Spleen (tissue), 11 donors: ENCODE measurements around the gene GNAI1. TPM values are rescaled to one million over a fixed set of nuclear protein-coding genes. Genes with fewer than 3 reads are reported as not detected.

Experiments
- DNase-seq: peaks from one replicate; pipeline ENCODE4 v3.0.0-alpha.2; 2020
- H3K27ac ChIP-seq, 8 donors: fragments of 200-600 bp; sonication (generic) in 7 of 8; 1 replicate in 4 of 8; 2 replicates in 4 of 8; pipeline versions ENCODE4 v1.5.0 to v1.8.0; 2016 to 2021; ENCODE audit warnings: inconsistent platforms in 4 of 8, mild to moderate bottlenecking in 4 of 8, moderate library complexity in 1 of 8
- H3K27me3 ChIP-seq, 7 donors: fragments of 200-600 bp; sonication (generic) in 6 of 7; replicated peaks in 1 of 7; 1 replicate in 4 of 7; 2 replicates in 3 of 7; pipeline versions ENCODE4 v1.5.0 to v1.8.0; 2016 to 2021; ENCODE audit warnings: inconsistent platforms in 3 of 7, mild to moderate bottlenecking in 1 of 7
- H3K36me3 ChIP-seq, 6 donors: fragments of 200-600 bp; sonication (generic) in 5 of 6; 1 replicate in 4 of 6; 2 replicates in 2 of 6; pipeline versions ENCODE4 v1.5.0 to v1.8.0; 2016 to 2021; ENCODE audit warnings: inconsistent platforms in 2 of 6
- H3K4me1 ChIP-seq, 6 donors: fragments of 200-600 bp; sonication (generic) in 5 of 6; 1 replicate in 3 of 6; 2 replicates in 3 of 6; pipeline versions ENCODE4 v1.5.0 to v1.8.0; 2016 to 2021; ENCODE audit warnings: inconsistent platforms in 3 of 6
- H3K4me3 ChIP-seq, 8 donors: fragments of 200-600 bp; sonication (generic) in 7 of 8; 1 replicate in 4 of 8; 2 replicates in 4 of 8; pipeline versions ENCODE4 v1.5.0 to v1.8.0; 2016 to 2021; ENCODE audit warnings: inconsistent platforms in 4 of 8, mild to moderate bottlenecking in 4 of 8, moderate library complexity in 2 of 8
- H3K9me3 ChIP-seq, 8 donors: fragments of 200-600 bp; sonication (generic) in 7 of 8; 1 replicate in 4 of 8; 2 replicates in 4 of 8; pipeline versions ENCODE4 v1.5.0 to v1.8.0; 2016 to 2021; ENCODE audit warnings: inconsistent platforms in 4 of 8
- POLR2A ChIP-seq, 3 donors: fragments of 450-650 bp; IDR thresholded peaks; one replicate each; pipeline ENCODE4 v1.5.1; 2017; ENCODE audit warnings: antibody characterized with exemption in 3 of 3, mild to moderate bottlenecking in 1 of 3
- POLR2AphosphoS5 ChIP-seq, 3 donors: sonication (generic); formaldehyde crosslinking; IDR thresholded peaks; one replicate each; pipeline ENCODE4 v1.5.1; 2017; ENCODE audit warnings: antibody characterized with exemption in 3 of 3
- WGBS, 5 donors: extraction: QIAGEN DNeasy Blood & Tissue Kit in 3 of 5; methylation state at CpG; one replicate each; pipeline versions ENCODE4 v1.1.5 to v1.1.7; 2013 to 2018; 5-methylcytosine and 5-hydroxymethylcytosine counted together
- intact Hi-C: fragments of 100-400 bp; cut with DNase I; formaldehyde crosslinking; loops from one replicate; pipeline ENCODE4 v1.15.0; 2023; ENCODE audit warnings: low total_unique reads
- polyA plus RNA-seq, 3 donors: library from polyadenylated mRNA; stranded (reverse); fragments of 200-250 nt; gene quantifications; one replicate each; pipeline ENCODE4 v1.2.1, GENCODE V29; 2013
- total RNA-seq, 7 donors: library from RNA; depleted of rRNA in 3 of 7; stranded (reverse); fragments of >200 nt in 3 of 7; fragmentation: NEBNext Ultra II Directional in 4 of 7; extraction: Animal tissue kit (Norgen Biotek cat#: 25700) in 4 of 7; gene quantifications; one replicate each; pipeline versions ENCODE4 v1.1.0 to v1.2.1, GENCODE V29; 2016 to 2021
- TF ChIP-seq, protein P1 (sequence below), 11 experiments: fragments of 200-600 bp in 7 of 11; fragments of 450-650 bp in 4 of 11; sonication (generic) in 4 of 11; IDR thresholded peaks in 8 of 11; conservative IDR thresholded peaks in 3 of 11; 1 replicate in 7 of 11; 2 replicates in 4 of 11; pipeline versions ENCODE4 v1.4.0 to v1.8.0; 2016 to 2021; ENCODE audit warnings: antibody characterized with exemption in 11 of 11, inconsistent platforms in 4 of 11, mild to moderate bottlenecking in 1 of 11
- donor health status: healthy with polysubstance abuse.
- donor health status: DM: no; HTN: no; CAD: no; lungs with moderate emphysema.
- donor health status: DM: no; HTN: no; CAD: no.
- donor health status: Bipolar disorder and iron deficiency.
- donor health status: healthy.
- donor health status: DM: no; HTN: no; CAD: no.
- donor health status: DM: yes; HTN: yes; CAD: no.

Gene GNAI1
- total and polyA plus RNA-seq, 10 donors: 2.5 to 16.3 (median 12.2) TPM

DNA sequence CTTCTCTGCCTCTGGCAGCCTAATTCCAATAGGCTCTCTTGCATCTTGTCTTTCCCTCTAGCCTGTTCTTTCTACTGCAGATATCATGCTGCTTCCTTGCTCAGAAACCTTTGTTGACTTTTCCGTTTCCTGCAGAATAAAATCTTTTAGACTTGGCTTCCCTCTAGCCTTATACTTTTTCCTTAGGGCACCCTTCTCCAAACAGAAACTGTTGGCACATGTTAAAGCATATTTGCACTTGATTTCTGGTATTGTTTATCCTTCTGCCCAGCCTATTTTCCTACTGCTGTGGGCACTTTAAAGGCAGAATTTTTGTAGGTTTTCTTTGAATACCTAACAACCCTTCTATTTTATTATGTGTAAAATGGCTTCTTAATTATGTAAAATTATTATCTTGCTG lies 4.6 kb downstream of the GNAI1 start:
- H3K27ac ChIP-seq: peak overlapping the region in 2 of 8 donors; percentile 8 to 10
- intact Hi-C loops: no loop called here

DNA sequence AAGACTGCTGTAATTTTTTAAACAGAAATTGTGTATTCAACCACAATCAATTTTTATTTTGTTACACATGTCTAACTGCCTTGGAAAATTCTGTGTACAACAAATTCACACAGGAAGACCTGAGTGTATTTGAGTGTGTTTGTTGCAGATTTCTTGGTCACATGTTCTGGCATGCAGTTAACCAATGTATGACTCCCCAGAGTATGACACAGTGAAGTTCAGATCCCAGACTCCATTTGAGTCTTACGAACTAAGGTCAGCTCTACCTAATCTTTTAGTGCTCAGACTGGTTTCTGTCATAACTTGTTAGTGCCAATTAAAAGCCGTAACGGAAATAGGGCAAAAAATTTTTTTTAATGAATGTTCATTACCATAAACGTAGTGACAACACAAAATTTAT lies 5.8 kb downstream of the GNAI1 start:
- 72 to 96% (median 93%) methylated on average over 4 of the region's 4 CpGs for WGBS, 5 donors
- intact Hi-C loops: no loop called here

More for the DNA sequence above, 4.6 kb downstream of the GNAI1 start:
- H3K4me1 ChIP-seq: peaks cover 0 to 33% (median 13%) of the 10 kb centered on the region in 6 donors
- TF ChIP-seq POLR2AphosphoS5 (IDR thresholded peaks at IDR 0.05) (no peak), POLR2A (IDR thresholded peaks at IDR 0.05) (no peak)
- TF ChIP-seq, protein P1, sequence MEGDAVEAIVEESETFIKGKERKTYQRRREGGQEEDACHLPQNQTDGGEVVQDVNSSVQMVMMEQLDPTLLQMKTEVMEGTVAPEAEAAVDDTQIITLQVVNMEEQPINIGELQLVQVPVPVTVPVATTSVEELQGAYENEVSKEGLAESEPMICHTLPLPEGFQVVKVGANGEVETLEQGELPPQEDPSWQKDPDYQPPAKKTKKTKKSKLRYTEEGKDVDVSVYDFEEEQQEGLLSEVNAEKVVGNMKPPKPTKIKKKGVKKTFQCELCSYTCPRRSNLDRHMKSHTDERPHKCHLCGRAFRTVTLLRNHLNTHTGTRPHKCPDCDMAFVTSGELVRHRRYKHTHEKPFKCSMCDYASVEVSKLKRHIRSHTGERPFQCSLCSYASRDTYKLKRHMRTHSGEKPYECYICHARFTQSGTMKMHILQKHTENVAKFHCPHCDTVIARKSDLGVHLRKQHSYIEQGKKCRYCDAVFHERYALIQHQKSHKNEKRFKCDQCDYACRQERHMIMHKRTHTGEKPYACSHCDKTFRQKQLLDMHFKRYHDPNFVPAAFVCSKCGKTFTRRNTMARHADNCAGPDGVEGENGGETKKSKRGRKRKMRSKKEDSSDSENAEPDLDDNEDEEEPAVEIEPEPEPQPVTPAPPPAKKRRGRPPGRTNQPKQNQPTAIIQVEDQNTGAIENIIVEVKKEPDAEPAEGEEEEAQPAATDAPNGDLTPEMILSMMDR (IDR thresholded peaks at IDR 0.05 in 8 of 11, conservative IDR thresholded peaks at IDR 0.05 in 3 of 11): no peak
- DNase-seq: no peak
- peaks cover 0 to 37% (median 10%) of the 10 kb centered on the region in 7 donors for H3K27me3 ChIP-seq
- WGBS, 5 donors: 46 to 61% (median 60%) methylated on average over 1 of the region's 1 CpG
- no peak overlapping the region for H3K4me3 ChIP-seq
- no peaks in the 10 kb centered on the region for H3K36me3 ChIP-seq
- H3K9me3 ChIP-seq: no peaks in the 10 kb centered on the region

DNA sequence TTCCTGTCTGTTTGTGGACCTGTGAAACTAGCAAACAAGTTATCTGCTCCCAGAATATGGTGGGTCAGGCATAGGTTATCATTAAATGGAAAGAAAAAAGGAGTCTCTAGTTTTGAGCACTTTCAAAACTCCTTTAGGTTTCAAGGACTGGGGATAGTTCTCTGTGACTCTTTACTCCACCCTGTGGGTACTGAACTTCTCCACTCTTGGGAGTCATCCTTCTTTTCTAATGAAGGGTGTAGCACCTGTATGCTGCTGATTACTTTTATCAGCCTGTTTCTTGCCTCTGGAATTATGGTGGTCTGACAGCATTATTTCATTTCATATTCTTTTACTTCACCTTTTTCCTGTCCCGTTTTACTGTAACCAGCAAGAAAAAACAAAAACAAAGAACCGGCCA lies 6.7 kb downstream of the GNAI1 start:
- H3K4me1 ChIP-seq: peaks cover 0 to 16% (median 3%) of the 10 kb centered on the region in 6 donors

More for the DNA sequence above, 5.8 kb downstream of the GNAI1 start:
- DNase-seq: no peak
- H3K9me3 ChIP-seq: no peaks in the 10 kb centered on the region
- no peak overlapping the region for H3K4me3 ChIP-seq
- H3K27ac ChIP-seq: no peak overlapping the region
- peaks cover 0 to 26% (median 6%) of the 10 kb centered on the region in 7 donors for H3K27me3 ChIP-seq
- TF ChIP-seq, protein P1 (IDR thresholded peaks at IDR 0.05 in 8 of 11, conservative IDR thresholded peaks at IDR 0.05 in 3 of 11): no peak
- TF ChIP-seq POLR2AphosphoS5 (IDR thresholded peaks at IDR 0.05): no peak
- no peak for TF ChIP-seq POLR2A (IDR thresholded peaks at IDR 0.05)
- H3K36me3 ChIP-seq: no peaks in the 10 kb centered on the region
- peaks cover 0 to 25% (median 7%) of the 10 kb centered on the region in 6 donors for H3K4me1 ChIP-seq

DNA sequence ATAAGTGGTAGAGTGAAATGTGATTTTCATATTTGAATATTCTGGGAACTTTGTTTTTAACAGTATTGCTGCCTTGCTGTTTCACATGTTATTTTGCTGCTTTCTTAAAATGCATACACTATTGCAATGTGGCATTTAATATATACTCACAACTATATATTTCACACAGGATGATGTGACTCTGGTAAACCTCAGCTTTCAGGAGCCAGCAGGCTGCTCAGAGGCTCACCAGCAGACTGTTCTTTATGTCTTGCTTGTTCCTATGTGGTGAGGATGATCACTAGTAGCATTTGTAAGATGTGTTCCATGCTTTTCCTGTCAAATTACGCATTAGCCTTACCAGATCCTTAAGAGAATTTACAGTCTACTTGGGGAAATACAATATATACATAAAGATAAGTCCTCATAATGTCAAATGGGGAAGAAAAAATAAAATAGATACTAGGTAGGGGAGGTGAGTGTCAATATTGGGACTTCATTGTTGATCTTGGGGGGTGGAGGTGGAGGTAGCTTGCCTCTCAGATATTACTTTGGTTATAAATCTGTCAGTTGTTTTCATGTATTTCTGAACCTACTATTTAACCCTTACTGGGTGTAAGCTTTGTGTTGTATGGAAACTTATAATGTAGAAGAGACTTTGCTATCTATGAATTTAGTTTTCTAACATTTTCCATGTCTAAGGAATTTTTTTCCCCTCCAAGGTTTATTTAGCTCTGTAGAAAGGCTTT lies 8.4 kb downstream of the GNAI1 start:
- 71 to 92% (median 85%) methylated on average over 1 of the region's 1 CpG for WGBS, 5 donors
- DNase-seq: no peak

More for the DNA sequence above, 6.7 kb downstream of the GNAI1 start:
- H3K27ac ChIP-seq: no peak overlapping the region
- no peak overlapping the region for H3K4me3 ChIP-seq
- H3K36me3 ChIP-seq: no peaks in the 10 kb centered on the region
- TF ChIP-seq POLR2A (IDR thresholded peaks at IDR 0.05): no peak
- TF ChIP-seq, protein P1 (IDR thresholded peaks at IDR 0.05 in 8 of 11, conservative IDR thresholded peaks at IDR 0.05 in 3 of 11): no peak
- TF ChIP-seq POLR2AphosphoS5 (IDR thresholded peaks at IDR 0.05): no peak
- no peak for DNase-seq
- WGBS, 5 donors: 65 to 88% (median 75%) methylated on average over 2 of the region's 2 CpGs
- intact Hi-C loops: no loop called here
- H3K9me3 ChIP-seq: no peaks in the 10 kb centered on the region
- peaks cover 0 to 16% (median 0%) of the 10 kb centered on the region in 7 donors for H3K27me3 ChIP-seq

More for the DNA sequence above, 8.4 kb downstream of the GNAI1 start:
- Histone ChIP-seq H3K36me3 (no peaks in the 10 kb centered on the region), H3K27ac (no peak overlapping the region), H3K9me3 (no peaks in the 10 kb centered on the region), H3K4me3 (no peak overlapping the region), H3K27me3 (no peaks in the 10 kb centered on the region), H3K4me1 (peaks cover 0 to 13% (median 0%) of the 10 kb centered on the region in 6 donors)
- TF ChIP-seq POLR2AphosphoS5 (IDR thresholded peaks at IDR 0.05) (no peak), POLR2A (IDR thresholded peaks at IDR 0.05) (no peak)
- TF ChIP-seq, protein P1 (IDR thresholded peaks at IDR 0.05 in 8 of 11, conservative IDR thresholded peaks at IDR 0.05 in 3 of 11): no peak
- intact Hi-C loops: no loop called here
